H1 (cell line): ENCODE data around the gene PIGZ. TPM values are rescaled to one million over a fixed set of nuclear protein-coding genes. Genes with fewer than 3 reads are reported as not detected.

ENCODE experiments used
- CTCF ChIA-PET: fragments of 300-600 bp; sonication (Branson Sonifier 250); formaldehyde crosslinking; loops from one replicate; lab custom pipeline; 2021; ENCODE audit not compliant: partially characterized antibody; lab: Charles Lee
- POLR2A ChIA-PET: fragments of 300-600 bp; sonication (Branson Sonifier 250); formaldehyde crosslinking; loops from one replicate; lab custom pipeline; 2021; ENCODE audit warnings: inconsistent platforms; ENCODE audit not compliant: partially characterized antibody; lab: Charles Lee
- DNase-seq, 2 experiments: peaks; one replicate each; pipeline versions ENCODE4 v3.0.0 to v3.0.0-alpha.2; 2010 to 2022; ENCODE audit warnings: low spot score in 2 of 2, low read depth in 1 of 2, mixed read lengths in 1 of 2
- FAIRE-seq: peaks from 2 replicates; lab custom pipeline; 2011; peaks lifted over from hg19 to GRCh38; lab: Jason Lieb, UNC
- H2AFZ ChIP-seq: 2 replicates; pipeline ENCODE4 v1.8.1; 2012; ENCODE audit warnings: low read length, inconsistent platforms
- H2AK5ac ChIP-seq: 2 replicates; pipeline ENCODE4 v1.6.1; 2013; ENCODE audit warnings: low read depth, low read length
- H2BK120ac ChIP-seq: replicated peaks from 2 replicates; pipeline ENCODE3; 2013; ENCODE audit warnings: low read depth, low read length, inconsistent platforms
- H2BK12ac ChIP-seq: 2 replicates; pipeline ENCODE4 v1.6.1; 2013; ENCODE audit warnings: low read depth, low read length
- H2BK15ac ChIP-seq: 2 replicates; pipeline ENCODE4 v1.6.1; 2013; ENCODE audit warnings: low read length
- H2BK20ac ChIP-seq: 2 replicates; pipeline ENCODE4 v1.6.1; 2013; ENCODE audit warnings: low read length
- H2BK5ac ChIP-seq: 2 replicates; pipeline ENCODE4 v1.6.1; 2013; ENCODE audit warnings: low read depth, low read length
- H3K14ac ChIP-seq: 2 replicates; pipeline ENCODE4 v1.6.1; 2013; ENCODE audit warnings: inconsistent platforms; ENCODE audit not compliant: insufficient read length
- H3K18ac ChIP-seq: 2 replicates; pipeline ENCODE4 v1.6.1; 2013; ENCODE audit warnings: low read length; ENCODE audit errors: extremely low read depth
- H3K23ac ChIP-seq: 2 replicates; pipeline ENCODE4 v1.6.1; 2013; ENCODE audit warnings: inconsistent platforms; ENCODE audit not compliant: insufficient read length
- H3K23me2 ChIP-seq: 2 replicates; pipeline ENCODE4 v1.6.1; 2013; ENCODE audit warnings: low read depth, low read length
- H3K27ac ChIP-seq: 2 replicates; pipeline ENCODE4 v1.6.1; 2011; ENCODE audit warnings: low read depth, low read length, inconsistent platforms
- H3K27me3 ChIP-seq, 4 experiments: replicated peaks in 1 of 4; 1 replicate in 1 of 4; 2 replicates in 3 of 4; pipeline versions ENCODE4 v1.6.1 to v1.8.1; 2011 to 2013; ENCODE audit warnings: low read length in 3 of 4, mild to moderate bottlenecking in 3 of 4, inconsistent platforms in 2 of 4, mixed read lengths in 2 of 4, moderate library complexity in 1 of 4; ENCODE audit not compliant: control insufficient read depth in 3 of 4, insufficient read depth in 3 of 4; ENCODE audit errors: extremely low read depth in 1 of 4
- H3K36me3 ChIP-seq, 4 experiments: 2 replicates each; pipeline versions ENCODE4 v1.6.1 to v1.8.1; 2011 to 2013; ENCODE audit warnings: mild to moderate bottlenecking in 4 of 4, low read length in 3 of 4, moderate library complexity in 2 of 4, control low read depth in 1 of 4, inconsistent platforms in 1 of 4; ENCODE audit not compliant: insufficient read depth in 4 of 4, control insufficient read depth in 2 of 4
- H3K4ac ChIP-seq: replicated peaks from 2 replicates; pipeline ENCODE3; 2013; ENCODE audit warnings: low read length, low read depth, mixed read lengths, inconsistent platforms; ENCODE audit not compliant: insufficient read length
- H3K4me1 ChIP-seq, 4 experiments: replicated peaks in 1 of 4; 1 replicate in 1 of 4; 2 replicates in 3 of 4; pipeline versions ENCODE4 v1.6.1 to v1.8.1; 2011 to 2013; ENCODE audit warnings: low read length in 3 of 4, inconsistent platforms in 2 of 4, mixed read lengths in 1 of 4; ENCODE audit not compliant: insufficient read depth in 4 of 4, control insufficient read depth in 3 of 4
- H3K4me2 ChIP-seq, 2 experiments: 2 replicates each; pipeline versions ENCODE4 v1.6.1 to v1.8.1; 2011 to 2013; ENCODE audit warnings: low read depth in 2 of 2, low read length in 2 of 2, control low read depth in 1 of 2, inconsistent platforms in 1 of 2, mild to moderate bottlenecking in 1 of 2; ENCODE audit not compliant: insufficient read depth in 1 of 2
- H3K4me3 ChIP-seq, 4 experiments: fragments of 200-600, 300-600 bp in 1 of 4; sonication (generic), shearing (Covaris generic), sonication (Bioruptor Twin) in 1 of 4; 2 replicates each; pipeline versions ENCODE4 v1.5.1 to v1.8.1; 2011 to 2016; ENCODE audit warnings: low read length in 4 of 4, low read depth in 3 of 4, control low read depth in 2 of 4, inconsistent platforms in 2 of 4, mild to moderate bottlenecking in 2 of 4, mixed read lengths in 1 of 4, moderate library complexity in 1 of 4; ENCODE audit not compliant: insufficient read depth in 2 of 4; ENCODE audit errors: extremely low read depth in 1 of 4
- H3K56ac ChIP-seq: replicated peaks from 2 replicates; pipeline ENCODE3; 2013; ENCODE audit warnings: low read depth, mild to moderate bottlenecking, mixed read lengths, low read length, inconsistent platforms; ENCODE audit not compliant: insufficient read length
- H3K79me1 ChIP-seq: 2 replicates; pipeline ENCODE4 v1.6.1; 2013; ENCODE audit warnings: low read depth, low read length, control low read depth
- H3K79me2 ChIP-seq, 2 experiments: 2 replicates each; pipeline versions ENCODE4 v1.6.1 to v1.8.1; 2012 to 2013; ENCODE audit warnings: low read length in 2 of 2, mild to moderate bottlenecking in 2 of 2, inconsistent platforms in 1 of 2; ENCODE audit not compliant: insufficient read depth in 2 of 2, control insufficient read depth in 1 of 2
- H3K9ac ChIP-seq, 4 experiments: replicated peaks in 1 of 4; 1 replicate in 1 of 4; 2 replicates in 3 of 4; pipeline versions ENCODE4 v1.6.1 to v1.8.1; 2011 to 2013; ENCODE audit warnings: low read depth in 3 of 4, low read length in 3 of 4, control low read depth in 2 of 4, mild to moderate bottlenecking in 2 of 4, moderate library complexity in 2 of 4, inconsistent platforms in 1 of 4; ENCODE audit errors: extremely low read depth in 1 of 4
- H3K9me3 ChIP-seq, 2 experiments: 2 replicates each; pipeline versions ENCODE4 v1.6.1 to v1.8.1; 2012 to 2013; ENCODE audit warnings: mild to moderate bottlenecking in 2 of 2, moderate library complexity in 2 of 2, control low read depth in 1 of 2, inconsistent platforms in 1 of 2, low read depth in 1 of 2, low read length in 1 of 2, mixed read lengths in 1 of 2; ENCODE audit not compliant: insufficient read depth in 2 of 2
- H4K20me1 ChIP-seq, 2 experiments: replicated peaks in 1 of 2; 2 replicates each; pipeline versions ENCODE3 to v1.8.1; 2011 to 2013; ENCODE audit warnings: inconsistent platforms in 2 of 2, low read length in 2 of 2, mild to moderate bottlenecking in 1 of 2; ENCODE audit not compliant: insufficient read depth in 2 of 2, control insufficient read depth in 1 of 2
- H4K5ac ChIP-seq: 2 replicates; pipeline ENCODE4 v1.6.1; 2013; ENCODE audit warnings: low read length, low read depth, mixed read lengths, inconsistent platforms; ENCODE audit not compliant: insufficient read length
- H4K8ac ChIP-seq: 2 replicates; pipeline ENCODE4 v1.8.0; 2013; ENCODE audit warnings: mild to moderate bottlenecking, moderate library complexity, low read length, inconsistent platforms; ENCODE audit not compliant: insufficient read depth; ENCODE audit errors: extremely low read depth
- H4K91ac ChIP-seq: replicated peaks from 2 replicates; pipeline ENCODE3; 2013; ENCODE audit warnings: low read length, mixed read lengths, inconsistent platforms; ENCODE audit not compliant: insufficient read length
- CHD1 ChIP-seq: IDR thresholded peaks from 2 replicates; pipeline ENCODE4 v1.6.1; 2012; ENCODE audit warnings: low read depth, low read length, improper control_type of control experiment
- EP300 ChIP-seq, 2 experiments: IDR thresholded peaks; 1 replicate in 1 of 2; 2 replicates in 1 of 2; pipeline ENCODE4 v1.6.1; 2011 to 2012; ENCODE audit warnings: low read depth in 2 of 2, low read length in 2 of 2, mild to moderate bottlenecking in 2 of 2, borderline replicate concordance in 1 of 2, inconsistent platforms in 1 of 2, moderate library complexity in 1 of 2
- KDM1A ChIP-seq: fragments of 200-600, 300-600 bp; sonication (generic); IDR thresholded peaks from 2 replicates; pipeline ENCODE4 v1.7.1; 2016; ENCODE audit warnings: mild to moderate bottlenecking, low read length, borderline replicate concordance
- MAFK ChIP-seq: IDR thresholded peaks from 2 replicates; pipeline ENCODE4 v1.6.1; 2012; ENCODE audit warnings: low read depth, mild to moderate bottlenecking, improper control_type of control experiment, low read length
- PHF8 ChIP-seq: fragments of 200-600 bp; sonication (generic); conservative IDR thresholded peaks from 2 replicates; pipeline ENCODE4 v1.7.1; 2012; ENCODE audit warnings: low read depth, mild to moderate bottlenecking, inconsistent platforms, low read length, moderate library complexity
- RBBP5 ChIP-seq: IDR thresholded peaks from 2 replicates; pipeline ENCODE4 v1.7.1; 2012; ENCODE audit warnings: low read depth, mild to moderate bottlenecking, inconsistent platforms, low read length, moderate library complexity, borderline replicate concordance
- SIN3A ChIP-seq, 2 experiments: IDR thresholded peaks in 1 of 2; conservative IDR thresholded peaks in 1 of 2; 2 replicates each; pipeline ENCODE4 v1.6.1; 2011 to 2012; ENCODE audit warnings: low read length in 2 of 2, improper control_type of control experiment in 1 of 2, low read depth in 1 of 2, mild to moderate bottlenecking in 1 of 2
- TAF7 ChIP-seq: optimal IDR thresholded peaks from 2 replicates; pipeline ENCODE3; 2011; ENCODE audit warnings: low read depth, mild to moderate bottlenecking, inconsistent platforms, low read length, moderate library complexity, borderline replicate concordance
- WGBS, 2 experiments: shearing (Covaris generic) in 1 of 2; methylation state at CpG; one replicate each; pipeline versions ENCODE4 v1.1.6 to v1.1.7; 2013 to 2015; ENCODE audit warnings: low lambda C conversion rate in 2 of 2, mixed read lengths in 2 of 2, inconsistent platforms in 1 of 2, low coverage in 1 of 2, missing lambda C conversion rate in 1 of 2; ENCODE audit not compliant: insufficient replicate concordance in 2 of 2, insufficient coverage in 1 of 2, insufficient read length in 1 of 2; ENCODE audit errors: extremely low coverage in 1 of 2, missing lambda C conversion rate in 1 of 2; 5-methylcytosine and 5-hydroxymethylcytosine counted together
- polyA plus RNA-seq, 7 experiments: library from polyadenylated mRNA; depleted of rRNA in 3 of 7; stranded (reverse) in 5 of 7; unstranded in 2 of 7; fragments of >200 nt in 5 of 7; fragments of 200-250 nt in 2 of 7; gene quantifications; 1 replicate in 5 of 7; 2 replicates in 1 of 7; 4 replicates in 1 of 7; pipeline versions ENCODE4 v1.2.1 to v1.2.3, GENCODE V29; 2011 to 2013; ENCODE audit warnings: missing spikeins in 2 of 7, mixed read lengths in 2 of 7
- total RNA-seq: library from RNA; stranded (reverse); fragmentation: NEBNext Ultra II Directional; extraction: Animal tissue kit (Norgen Biotek cat#: 25700); gene quantifications from 2 replicates; pipeline ENCODE4 v1.2.1, GENCODE V29; 2021
- TF ChIP-seq, protein P1 (sequence below): IDR thresholded peaks from 2 replicates; pipeline ENCODE4 v1.6.1; 2012; ENCODE audit warnings: low read length, inconsistent platforms

Gene PIGZ
- total and polyA plus RNA-seq, 2 of the 8 experiments (the other 6 are each of a cell fraction or from before 2014, with no cell fraction given) = 0.32 TPM; not detected in 1

DNA sequence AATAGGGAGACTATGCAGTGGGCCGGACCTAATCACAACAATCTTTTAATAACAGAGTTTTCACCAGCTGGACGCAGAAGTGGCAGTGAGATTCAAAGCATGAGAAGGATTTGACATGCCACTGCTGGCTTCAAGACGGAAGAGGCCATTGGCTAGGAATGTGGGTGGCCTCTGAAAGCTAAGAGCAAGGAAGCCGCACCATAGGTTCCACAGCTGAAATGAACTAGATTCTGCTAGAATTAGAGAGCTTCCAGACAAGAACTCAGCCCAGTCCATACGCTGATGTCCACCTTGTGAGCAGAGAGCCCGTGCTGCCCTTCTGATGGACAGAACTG lies 19.4 kb downstream of the PIGZ start:
- no peak overlapping the region; a peak in 1 of 7 replicates for H3K9ac ChIP-seq
- H2AK5ac ChIP-seq = no peak overlapping the region
- DNase-seq (no peak), FAIRE-seq (no peak)
- no peak overlapping the region for H3K4ac ChIP-seq
- no peak overlapping the region for H4K91ac ChIP-seq
- H3K23me2 ChIP-seq = 0 out of 2 replicates have a peak, but pooled peaks cover 1% of the 10 kb centered on the region
- 81% methylated on average over 6 of the region's 6 CpGs; no CpG with 5 or more reads in 1 of the 2 experiments for WGBS, 2 experiments
- no peak overlapping the region for H4K8ac ChIP-seq
- no peak overlapping the region for H3K18ac ChIP-seq
- no peaks in the 10 kb centered on the region for H3K9me3 ChIP-seq
- H4K20me1 ChIP-seq = no peaks in the 10 kb centered on the region
- H3K4me3 ChIP-seq = no peak overlapping the region
- POLR2A ChIA-PET = interaction anchor here (0.7 to 1.6 kb wide), 3 partner anchors 10 to 359 kb away, joined by 3 to 4 read pairs (median 3); no protein-coding TSS in a partner anchor
- H4K5ac ChIP-seq = no peak overlapping the region
- no peak overlapping the region for H3K56ac ChIP-seq
- H3K27ac ChIP-seq = no peak overlapping the region
- no peaks in the 10 kb centered on the region for H3K36me3 ChIP-seq
- no peaks in the 10 kb centered on the region for H3K27me3 ChIP-seq
- H3K4me1 ChIP-seq = no peaks in the 10 kb centered on the region
- CTCF ChIA-PET = interaction anchor here (0.6 to 1.8 kb wide), 7 partner anchors 14 to 513 kb away, joined by 3 to 5 read pairs (median 3); partner anchors contain the start of gene MELTF
- H2BK5ac ChIP-seq = no peak overlapping the region
- no peak overlapping the region for H2BK20ac ChIP-seq
- no peak overlapping the region for H3K23ac ChIP-seq
- H3K79me2 ChIP-seq = no peaks in the 10 kb centered on the region
- no peaks in the 10 kb centered on the region for H3K79me1 ChIP-seq
- H2BK120ac ChIP-seq = no peak overlapping the region
- no peak overlapping the region for H3K14ac ChIP-seq
- H3K4me2 ChIP-seq = no peak overlapping the region
- no peak overlapping the region for H2BK15ac ChIP-seq
- no peak overlapping the region for H2AFZ ChIP-seq
- no peak overlapping the region for H2BK12ac ChIP-seq
- TF ChIP-seq RBBP5 (no peak), PHF8 (no peak), TAF7 (no peak), SIN3A (conservative IDR thresholded peaks at IDR 0.05 in 1 of 2, IDR thresholded peaks at IDR 0.05 in 1 of 2; ENCODE audit: low read depth in 1 of 2, low read length in 2 of 2) (no peak), KDM1A (no peak), EP300 (IDR thresholded peaks at IDR 0.05; ENCODE audit: borderline replicate concordance in 1 of 2, low read depth in 2 of 2, low read length in 2 of 2) (no peak), MAFK (no peak), CHD1 (no peak)
- TF ChIP-seq, protein P1, sequence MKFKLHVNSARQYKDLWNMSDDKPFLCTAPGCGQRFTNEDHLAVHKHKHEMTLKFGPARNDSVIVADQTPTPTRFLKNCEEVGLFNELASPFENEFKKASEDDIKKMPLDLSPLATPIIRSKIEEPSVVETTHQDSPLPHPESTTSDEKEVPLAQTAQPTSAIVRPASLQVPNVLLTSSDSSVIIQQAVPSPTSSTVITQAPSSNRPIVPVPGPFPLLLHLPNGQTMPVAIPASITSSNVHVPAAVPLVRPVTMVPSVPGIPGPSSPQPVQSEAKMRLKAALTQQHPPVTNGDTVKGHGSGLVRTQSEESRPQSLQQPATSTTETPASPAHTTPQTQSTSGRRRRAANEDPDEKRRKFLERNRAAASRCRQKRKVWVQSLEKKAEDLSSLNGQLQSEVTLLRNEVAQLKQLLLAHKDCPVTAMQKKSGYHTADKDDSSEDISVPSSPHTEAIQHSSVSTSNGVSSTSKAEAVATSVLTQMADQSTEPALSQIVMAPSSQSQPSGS = no peak
